Psoas muscle (tissue), 8 donors: Measurements from ENCODE around the gene NR1H4. TPM values are rescaled to one million over a fixed set of nuclear protein-coding genes. Genes with fewer than 3 reads are reported as not detected.

ENCODE experiments used
- ATAC-seq, 4 donors: fragments of 200-7000 bp; cut with Tn5 transposase; one replicate each; pipeline ENCODE4 v1.9.1; 2020; ENCODE audit warnings: moderate library complexity in 3 of 4, mild to moderate bottlenecking in 2 of 4
- DNase-seq, 2 donors: peaks; one replicate each; pipeline ENCODE4 v3.0.0-alpha.2; 2020
- H3K27ac ChIP-seq: fragments of 200-600 bp; one replicate; pipeline ENCODE4 v1.8.0; 2022
- H3K27me3 ChIP-seq, 3 donors: fragments of 200-600 bp in 1 of 3; one replicate each; pipeline versions ENCODE4 v1.6.1 to v1.8.0; 2013 to 2022; ENCODE audit warnings: low read length in 2 of 3, mild to moderate bottlenecking in 2 of 3, moderate library complexity in 1 of 3; ENCODE audit not compliant: insufficient read depth in 3 of 3
- H3K36me3 ChIP-seq, 2 donors: fragments of 200-600 bp in 1 of 2; one replicate each; pipeline versions ENCODE4 v1.6.1 to v1.8.0; 2013 to 2022; ENCODE audit warnings: low read depth in 1 of 2, mild to moderate bottlenecking in 1 of 2, moderate library complexity in 1 of 2; ENCODE audit not compliant: insufficient read depth in 1 of 2
- H3K4me1 ChIP-seq: fragments of 200-600 bp; one replicate; pipeline ENCODE4 v1.8.0; 2022
- H3K4me3 ChIP-seq: fragments of 200-600 bp; one replicate; pipeline ENCODE4 v1.8.0; 2022; ENCODE audit warnings: mild to moderate bottlenecking
- H3K9me3 ChIP-seq: fragments of 200-600 bp; one replicate; pipeline ENCODE4 v1.8.0; 2022
- CTCF ChIP-seq: fragments of 200-600 bp; IDR thresholded peaks from one replicate; pipeline ENCODE4 v1.8.0; 2022; ENCODE audit warnings: antibody characterized with exemption
- WGBS, 3 donors: extraction: QIAGEN DNeasy Blood & Tissue Kit; methylation state at CpG; one replicate each; pipeline versions ENCODE4 v1.1.6 to v1.1.7; 2013; 5-methylcytosine and 5-hydroxymethylcytosine counted together
- intact Hi-C, 2 donors: fragments of 100-400 bp; cut with DNase I; formaldehyde crosslinking; loops; one replicate each; pipeline versions ENCODE4 v1.11.0 to v1.14.2; 2022
- polyA plus RNA-seq, 3 donors: library from polyadenylated mRNA; stranded (reverse); fragments of 200-250 nt; gene quantifications; one replicate each; pipeline ENCODE4 v1.2.3, GENCODE V29; 2013
- total RNA-seq, 4 donors: library from RNA; stranded (reverse); fragmentation: NEBNext Ultra II Directional in 2 of 4; extraction: Animal tissue kit (Norgen Biotek cat#: 25700) in 2 of 4; gene quantifications; one replicate each; pipeline versions ENCODE4 v1.2.1 to v1.2.4, GENCODE V29; 2021 to 2023
- donor health status: healthy with polysubstance abuse.
- donor health status: DM: no; HTN: no; CAD: no; lungs with moderate emphysema.
- donor health status: Bipolar disorder and iron deficiency.
- donor health status: healthy.
- donor health status: DM: yes; HTN: yes; CAD: no.
- donor health status: DM: no; HTN: no; CAD: no.
- donor health status: DM: no; HTN: no; CAD: no.
- donor health status: DM: yes; HTN: yes; CAD: no.

The NR1H4 gene
- total and polyA plus RNA-seq, 7 donors: 0.18 TPM; not detected in 6

- no peak overlapping the region for H3K4me3 ChIP-seq
- no peak for TF ChIP-seq CTCF
- no peak overlapping the region for H3K27ac ChIP-seq
- H3K4me1 ChIP-seq: no peaks in the 10 kb centered on the region
- H3K27me3 ChIP-seq: peaks cover 0 to 2% (median 0%) of the 10 kb centered on the region in 3 donors
- WGBS, 3 donors: 83 to 95% (median 93%) methylated on average over 6 of the region's 6 CpGs
- ATAC-seq (no peak), DNase-seq (no peak)
- intact Hi-C loops: no loop called here
- no peaks in the 10 kb centered on the region for H3K36me3 ChIP-seq
- no peaks in the 10 kb centered on the region for H3K9me3 ChIP-seq
These were observed 91.3 kb downstream of the NR1H4 start for GRCh38 chr12:100564905-100565467.

GRCh38 chr12:100565987-100566545 lies 92.4 kb downstream of the NR1H4 start:
- Histone ChIP-seq H3K27me3 (peaks cover 0 to 2% (median 0%) of the 10 kb centered on the region in 3 donors), H3K36me3 (no peaks in the 10 kb centered on the region), H3K4me3 (no peak overlapping the region), H3K27ac (no peak overlapping the region), H3K4me1 (no peaks in the 10 kb centered on the region), H3K9me3 (no peaks in the 10 kb centered on the region)
- ATAC-seq: no peak
- intact Hi-C loops: no loop called here
- WGBS, 3 donors: 64 to 77% (median 71%) methylated on average over 3 of the region's 3 CpGs
- no peak for TF ChIP-seq CTCF
- DNase-seq: no peak

GRCh38 chr12:100566887-100567637 lies 93.4 kb downstream of the NR1H4 start:
- Histone ChIP-seq H3K4me1 (no peaks in the 10 kb centered on the region), H3K36me3 (no peaks in the 10 kb centered on the region), H3K4me3 (no peak overlapping the region), H3K27me3 (peaks cover 0 to 2% (median 0%) of the 10 kb centered on the region in 3 donors), H3K9me3 (no peaks in the 10 kb centered on the region), H3K27ac (no peak overlapping the region)
- WGBS, 3 donors: 32 to 37% (median 34%) methylated on average over 3 of the region's 3 CpGs
- ATAC-seq: no peak
- intact Hi-C loops: no loop called here
- DNase-seq: no peak
- no peak for TF ChIP-seq CTCF

GRCh38 chr12:100567945-100568344 lies 94.3 kb downstream of the NR1H4 start:
- no peak for DNase-seq

More at GRCh38 chr12:100567945-100568344, 94.3 kb downstream of the NR1H4 start:
- Histone ChIP-seq H3K4me3 (no peak overlapping the region), H3K9me3 (no peaks in the 10 kb centered on the region), H3K27me3 (peaks cover 0 to 2% (median 0%) of the 10 kb centered on the region in 3 donors), H3K4me1 (no peaks in the 10 kb centered on the region), H3K36me3 (no peaks in the 10 kb centered on the region), H3K27ac (no peak overlapping the region)
- intact Hi-C loops: no loop called here
- no peak for TF ChIP-seq CTCF
- no peak for ATAC-seq
